ENCODE measurements around the gene NDUFB2. TPM values are rescaled to one million over a fixed set of nuclear protein-coding genes. Genes with fewer than 3 reads are reported as not detected.

The NDUFB2 gene
- total and polyA plus RNA-seq, 2 of the 13 experiments (the other 11 are each of a cell fraction or from before 2014, with no cell fraction given) = 206 to 221 TPM

DNA sequence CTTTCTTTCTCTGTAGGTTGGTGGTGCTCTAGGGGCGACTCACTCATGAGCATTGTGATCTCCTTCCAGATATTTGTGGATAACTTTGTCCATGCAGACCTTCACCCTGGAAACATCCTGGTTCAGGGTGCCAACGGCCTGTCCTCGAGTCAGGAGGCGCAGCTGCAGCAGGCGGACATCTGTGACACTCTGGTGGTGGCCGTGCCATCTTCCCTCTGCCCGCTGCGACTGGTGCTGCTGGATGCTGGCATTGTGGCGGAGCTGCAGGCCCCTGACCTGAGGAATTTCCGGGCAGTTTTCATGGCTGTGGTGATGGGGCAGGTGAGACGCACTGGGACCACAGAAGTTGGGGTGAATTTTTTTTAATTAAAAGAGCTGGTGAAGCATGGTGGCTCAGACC is 9.6 kb upstream of the NDUFB2 start:
- no peaks in the 10 kb centered on the region for H3K9me3 ChIP-seq (ENCODE audit: low read length)
- H3K9ac ChIP-seq (ENCODE audit: insufficient read depth, low read depth, low read length) = no peak overlapping the region
- peaks cover 8% of the 10 kb centered on the region; the same call in 1 of the 2 replicates for H3K4me1 ChIP-seq (ENCODE audit: insufficient read depth, low read length)
- ChIA-PET POLR2A (interaction anchor here (1.4 kb wide), 1 partner anchor 9 kb away, joined by 6 read pairs; the partner anchor contains the start of gene NDUFB2), CTCF (ENCODE audit: low intra/inter-chr PET ratio, low total read pairs) (no interaction called here)
- DNase-seq (ENCODE audit: low spot score) (no peak), FAIRE-seq (no peak), ATAC-seq (no peak)
- no peaks in the 10 kb centered on the region for H4K20me1 ChIP-seq (ENCODE audit: insufficient read depth, low read length)
- in situ Hi-C loops (cut with HindIII; ENCODE audit: extremely low pct_ligation_motif_present, low pct_unique_long_range_greater_than_20kb) = loop anchor here (25.0 kb wide), 1 partner anchor 325 kb away; the partner anchor contains the start of gene MRPS33
- no peaks in the 10 kb centered on the region for H3K79me2 ChIP-seq (ENCODE audit: insufficient read depth, low read length)
- no TSS peak for BruUV-seq (replicated peaks)
- peaks cover 1 to 13% of the 10 kb centered on the region in 2 experiments; a peak in 3 of 5 replicates for H3K36me3 ChIP-seq (replicated peaks in 1 of 2; ENCODE audit: control insufficient read depth in 1 of 2, insufficient read depth in 2 of 2, low read length in 2 of 2)
- WGBS (ENCODE audit: low lambda C conversion rate) = 98% methylated on average over 7 of the region's 11 CpGs
- no peak overlapping the region for H2AFZ ChIP-seq (ENCODE audit: low read length)
- H3K27me3 ChIP-seq (ENCODE audit: control insufficient read depth in 1 of 2, insufficient read depth in 2 of 2, low read length in 2 of 2) = no peaks in the 10 kb centered on the region
- no peak overlapping the region for H3K4me2 ChIP-seq (ENCODE audit: low read depth, low read length)
- no peak overlapping the region for H3K4me3 ChIP-seq (replicated peaks in 1 of 3; ENCODE audit: insufficient read depth in 1 of 3, low read depth in 2 of 3, low read length in 3 of 3)
- intact Hi-C loops (cut with micrococcal nuclease; ENCODE audit: unreplicated experiment) = no loop called here
- H3K27ac ChIP-seq (ENCODE audit: extremely low read length, insufficient read depth, low read length) = no peak overlapping the region
- TF ChIP-seq ZNF232 (CRISPR knock-in tag; IDR thresholded peaks at IDR 0.05; ENCODE audit: borderline replicate concordance) (no peak), ZNF142 (CRISPR knock-in tag; IDR thresholded peaks at IDR 0.05) (no peak), ZFP90 (CRISPR knock-in tag; IDR thresholded peaks at IDR 0.05; ENCODE audit: borderline replicate concordance) (no peak), ZNF12 (CRISPR knock-in tag; IDR thresholded peaks at IDR 0.05) (no peak), KDM2A (CRISPR knock-in tag; IDR thresholded peaks at IDR 0.05; ENCODE audit: borderline replicate concordance, low read depth) (no peak), ZNF496 (CRISPR knock-in tag; IDR thresholded peaks at IDR 0.05; ENCODE audit: insufficient replicate concordance) (no peak), RCOR2 (CRISPR knock-in tag; IDR thresholded peaks at IDR 0.05) (no peak), ZNF766 (CRISPR knock-in tag; IDR thresholded peaks at IDR 0.05; ENCODE audit: borderline replicate concordance) (no peak), ZNF552 (CRISPR knock-in tag; IDR thresholded peaks at IDR 0.05; ENCODE audit: borderline replicate concordance) (no peak), UBTF (CRISPR knock-in tag; IDR thresholded peaks at IDR 0.05) (no peak)
- TF ChIP-seq, protein P1, sequence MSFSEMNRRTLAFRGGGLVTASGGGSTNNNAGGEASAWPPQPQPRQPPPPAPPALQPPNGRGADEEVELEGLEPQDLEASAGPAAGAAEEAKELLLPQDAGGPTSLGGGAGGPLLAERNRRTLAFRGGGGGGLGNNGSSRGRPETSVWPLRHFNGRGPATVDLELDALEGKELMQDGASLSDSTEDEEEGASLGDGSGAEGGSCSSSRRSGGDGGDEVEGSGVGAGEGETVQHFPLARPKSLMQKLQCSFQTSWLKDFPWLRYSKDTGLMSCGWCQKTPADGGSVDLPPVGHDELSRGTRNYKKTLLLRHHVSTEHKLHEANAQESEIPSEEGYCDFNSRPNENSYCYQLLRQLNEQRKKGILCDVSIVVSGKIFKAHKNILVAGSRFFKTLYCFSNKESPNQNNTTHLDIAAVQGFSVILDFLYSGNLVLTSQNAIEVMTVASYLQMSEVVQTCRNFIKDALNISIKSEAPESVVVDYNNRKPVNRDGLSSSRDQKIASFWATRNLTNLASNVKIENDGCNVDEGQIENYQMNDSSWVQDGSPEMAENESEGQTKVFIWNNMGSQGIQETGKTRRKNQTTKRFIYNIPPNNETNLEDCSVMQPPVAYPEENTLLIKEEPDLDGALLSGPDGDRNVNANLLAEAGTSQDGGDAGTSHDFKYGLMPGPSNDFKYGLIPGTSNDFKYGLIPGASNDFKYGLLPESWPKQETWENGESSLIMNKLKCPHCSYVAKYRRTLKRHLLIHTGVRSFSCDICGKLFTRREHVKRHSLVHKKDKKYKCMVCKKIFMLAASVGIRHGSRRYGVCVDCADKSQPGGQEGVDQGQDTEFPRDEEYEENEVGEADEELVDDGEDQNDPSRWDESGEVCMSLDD (CRISPR knock-in tag; IDR thresholded peaks at IDR 0.05; ENCODE audit: borderline replicate concordance) = no peak
- TF ChIP-seq, protein P2, sequence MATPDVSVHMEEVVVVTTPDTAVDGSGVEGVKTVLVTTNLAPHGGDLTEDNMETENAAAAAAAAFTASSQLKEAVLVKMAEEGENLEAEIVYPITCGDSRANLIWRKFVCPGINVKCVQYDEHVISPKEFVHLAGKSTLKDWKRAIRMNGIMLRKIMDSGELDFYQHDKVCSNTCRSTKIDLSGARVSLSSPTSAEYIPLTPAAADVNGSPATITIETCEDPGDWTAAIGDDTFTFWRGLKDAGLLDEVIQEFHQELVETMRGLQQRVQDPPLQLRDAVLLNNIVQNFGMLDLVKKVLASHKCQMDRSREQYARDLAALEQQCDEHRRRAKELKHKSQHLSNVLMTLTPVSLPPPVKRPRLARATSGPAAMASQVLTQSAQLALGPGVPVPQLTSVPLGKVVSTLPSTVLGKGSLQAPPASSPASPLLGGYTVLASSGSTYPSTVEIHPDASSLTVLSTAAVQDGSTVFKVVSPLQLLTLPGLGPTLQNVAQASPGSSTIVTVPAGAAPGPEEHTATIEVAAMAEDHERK (CRISPR knock-in tag; IDR thresholded peaks at IDR 0.05; ENCODE audit: low read depth) = no peak
